Prostate gland (tissue), 2 donors: Measurements from ENCODE around the gene ZCCHC14. TPM values are rescaled to one million over a fixed set of nuclear protein-coding genes. Genes with fewer than 3 reads are reported as not detected.
"Not testable (repeated sequence)": the region's sequence is repeated elsewhere in the genome, so short reads cannot be mapped to it uniquely, and the experiment has no call there.

Experiments
- DNase-seq: peaks from one replicate; pipeline ENCODE4 v3.0.0-alpha.2; 2019; ENCODE audit warnings: low spot score
- H3K27ac ChIP-seq, 2 donors: fragments of 200-600 bp; sonication (generic); 2 replicates each; pipeline ENCODE4 v1.5.1; 2017 to 2019
- H3K27me3 ChIP-seq: fragments of 200-600 bp; sonication (generic); replicated peaks from 2 replicates; pipeline ENCODE4 v1.5.1; 2019; ENCODE audit not compliant: insufficient read depth
- H3K36me3 ChIP-seq, 2 donors: fragments of 200-600 bp; sonication (generic); 1 replicate in 1 of 2; 2 replicates in 1 of 2; pipeline versions ENCODE4 v1.5.1 to v1.8.1; 2017 to 2019
- H3K4me1 ChIP-seq: fragments of 200-600 bp; sonication (generic); replicated peaks from 2 replicates; pipeline ENCODE4 v1.5.1; 2019
- H3K4me3 ChIP-seq, 2 donors: fragments of 200-600 bp; sonication (generic); 2 replicates each; pipeline ENCODE4 v1.5.1; 2017 to 2019
- H3K9me3 ChIP-seq: fragments of 200-600 bp; sonication (generic); 2 replicates; pipeline ENCODE4 v1.5.1; 2017
- CTCF ChIP-seq, 4 experiments: fragments of 200-600 bp in 2 of 4; fragments of 450-650 bp in 2 of 4; sonication (generic) in 2 of 4; IDR thresholded peaks; 1 replicate in 3 of 4; 2 replicates in 1 of 4; pipeline ENCODE4 v1.5.1; 2016 to 2019; ENCODE audit warnings: antibody characterized with exemption in 4 of 4, mild to moderate bottlenecking in 2 of 4, moderate library complexity in 2 of 4
- POLR2A ChIP-seq: fragments of 450-650 bp; IDR thresholded peaks from one replicate; pipeline ENCODE4 v1.6.1; 2016; ENCODE audit warnings: antibody characterized with exemption, mild to moderate bottlenecking
- POLR2AphosphoS5 ChIP-seq: sonication (generic); formaldehyde crosslinking; IDR thresholded peaks from one replicate; pipeline ENCODE4 v1.6.1; 2017; ENCODE audit warnings: antibody characterized with exemption
- WGBS: methylation state at CpG from one replicate; pipeline ENCODE4 v1.1.5; 2018; 5-methylcytosine and 5-hydroxymethylcytosine counted together
- intact Hi-C: fragments of 100-400 bp; cut with DNase I; formaldehyde crosslinking; loops from one replicate; pipeline ENCODE4 v1.14.2; 2022
- total RNA-seq, 2 donors: library from RNA; depleted of rRNA; stranded (reverse); fragments of >200 nt; gene quantifications; one replicate each; pipeline ENCODE4 v1.1.0, GENCODE V29; 2016

ZCCHC14 gene
- total RNA-seq, 2 donors from 2014 or later = 14.9 to 55.7 TPM

DNA sequence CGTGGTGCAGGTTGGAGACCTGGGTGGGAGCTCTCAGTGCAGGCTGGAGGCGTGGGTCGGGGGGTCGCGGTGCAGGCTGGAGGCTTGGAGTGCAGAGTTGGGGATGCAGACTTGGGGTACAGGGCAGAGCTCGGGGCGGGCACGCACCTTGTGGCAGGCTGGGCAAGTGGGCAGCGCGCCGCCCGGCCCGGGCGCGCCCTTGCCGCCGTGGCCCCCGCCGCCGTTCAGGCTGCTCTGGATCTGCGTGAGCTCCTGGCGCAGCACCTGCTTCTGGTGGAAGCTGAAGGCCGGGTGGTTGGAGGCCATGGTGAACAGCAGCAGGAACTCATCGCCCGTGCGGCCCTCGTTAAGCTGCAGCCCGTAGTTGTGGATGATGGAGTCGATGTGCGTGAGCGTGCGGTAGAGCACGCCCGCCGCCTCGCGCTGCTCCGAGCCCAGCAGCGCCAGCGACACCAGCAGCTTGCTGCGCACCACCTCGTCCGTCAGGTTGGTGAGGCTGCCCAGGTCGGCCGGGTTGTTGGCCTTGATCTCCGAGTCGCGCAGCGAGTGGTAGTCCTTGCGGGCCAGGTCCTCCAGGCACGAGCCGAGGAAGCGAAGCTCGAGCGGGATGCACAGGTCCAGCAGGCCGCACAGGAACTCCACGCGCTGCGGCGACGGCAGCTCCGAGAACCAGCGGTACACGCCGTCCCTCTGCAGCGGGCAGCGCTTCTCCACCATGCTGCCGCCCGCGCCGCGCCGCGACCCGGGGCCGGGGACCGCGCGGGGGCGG is 1.1 kb downstream of the ZCCHC14 start:
- H3K27ac ChIP-seq = no peak overlapping the region
- H3K4me3 ChIP-seq = peak overlapping the region; percentile 26 to 32
- no peaks in the 10 kb centered on the region for H3K27me3 ChIP-seq
- H3K36me3 ChIP-seq = no peaks in the 10 kb centered on the region
- H3K9me3 ChIP-seq = no peaks in the 10 kb centered on the region
- intact Hi-C loops = loop anchor here (10.0 kb wide), 1 partner anchor 177 kb away; the partner anchor contains the start of gene C16orf95
- whole genome bisulfite sequencing = 13% methylated on average over 37 of the region's 80 CpGs
- TF ChIP-seq POLR2AphosphoS5 (no peak), CTCF (IDR thresholded peaks at IDR 0.05) (no peak), POLR2A (no peak)
- DNase-seq = no peak
- H3K4me1 ChIP-seq = peaks cover 19% of the 10 kb centered on the region

DNA sequence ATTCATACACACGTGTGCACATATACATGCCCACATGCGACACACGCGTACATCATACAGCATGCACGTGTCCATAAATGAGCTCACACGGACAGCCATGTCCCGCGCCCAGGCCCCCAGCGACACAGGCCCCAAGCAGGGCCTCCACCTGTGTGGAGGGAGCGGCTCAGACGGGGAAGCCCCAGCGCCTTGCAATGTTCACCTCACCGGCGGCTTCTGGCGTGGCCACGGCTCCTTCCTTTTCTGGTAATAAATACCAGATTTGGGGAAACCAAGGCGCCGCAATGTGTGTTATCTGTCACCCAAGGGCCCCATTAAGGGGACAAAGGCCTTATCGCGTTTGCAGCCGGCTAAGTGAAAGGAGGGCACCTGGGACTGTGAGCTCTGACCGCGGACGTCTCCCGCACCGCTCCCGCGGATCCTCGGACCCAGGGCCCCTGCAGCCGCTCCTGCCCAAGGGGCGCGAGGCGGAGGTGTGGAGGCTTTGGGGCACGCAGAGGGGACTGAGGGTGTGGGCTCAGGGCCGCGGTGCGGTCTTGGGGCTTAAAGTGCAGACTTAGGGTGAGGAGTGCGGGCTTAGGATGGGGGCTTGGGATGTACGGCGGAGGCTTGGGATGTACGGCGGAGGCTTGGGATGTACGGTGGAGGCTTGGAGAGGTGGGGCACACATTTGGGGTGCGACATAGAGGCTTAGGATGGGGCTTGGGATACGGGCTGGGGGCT is 1.9 kb downstream of the ZCCHC14 start:
- H3K9me3 ChIP-seq, DNase-seq, H3K27ac ChIP-seq, H3K27me3 ChIP-seq, H3K36me3 ChIP-seq: not testable (repeated sequence)
- Histone ChIP-seq H3K4me3 (peak overlapping the region; percentile 26 to 32), H3K4me1 (peaks cover 18% of the 10 kb centered on the region)
- WGBS = 35% methylated on average over 44 of the region's 45 CpGs
- intact Hi-C loops = loop anchor here (10.0 kb wide), 1 partner anchor 176 kb away; the partner anchor contains the start of gene C16orf95

DNA sequence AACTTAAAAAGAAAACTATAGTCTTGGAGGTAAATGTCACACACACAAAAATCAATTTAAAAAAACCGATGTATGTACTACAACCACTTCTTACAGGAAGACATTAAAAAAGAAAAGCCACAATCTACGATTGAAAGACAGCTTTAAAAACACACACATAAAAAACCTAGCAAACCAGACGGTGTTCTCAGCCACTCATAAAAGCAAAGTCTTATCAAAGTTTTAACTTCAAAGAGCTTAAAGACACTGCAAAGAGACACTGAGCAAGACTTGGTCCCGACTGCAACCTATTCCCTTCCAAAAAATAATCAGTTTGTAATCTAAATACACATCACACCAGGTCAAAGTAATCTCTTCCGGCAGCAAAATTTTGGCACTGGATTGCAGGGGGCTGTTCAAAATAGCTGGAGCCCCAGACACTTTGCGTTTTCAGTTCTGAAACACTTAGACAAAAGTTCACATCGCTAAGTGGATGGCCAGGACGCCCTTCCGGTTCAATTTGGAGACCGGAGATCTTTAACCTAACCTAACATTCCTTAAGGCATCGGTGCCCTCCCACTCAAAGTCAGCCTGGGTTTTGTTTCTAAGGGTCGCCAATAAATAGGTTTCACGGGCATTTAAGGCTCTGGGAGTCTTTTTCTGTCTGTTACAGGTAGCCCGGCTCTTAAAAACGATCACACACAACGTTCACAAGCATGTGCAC is 2.6 kb downstream of the ZCCHC14 start:
- no peaks in the 10 kb centered on the region for H3K9me3 ChIP-seq
- no peak overlapping the region for H3K27ac ChIP-seq
- H3K36me3 ChIP-seq = no peaks in the 10 kb centered on the region
- 13% methylated on average over 16 of the region's 16 CpGs for WGBS
- H3K4me1 ChIP-seq = peaks cover 18% of the 10 kb centered on the region
- no peaks in the 10 kb centered on the region for H3K27me3 ChIP-seq
- intact Hi-C loops = loop anchor here (10.0 kb wide), 1 partner anchor 175 kb away; the partner anchor contains the start of gene C16orf95
- no peak for TF ChIP-seq POLR2AphosphoS5
- TF ChIP-seq POLR2A = no peak
- TF ChIP-seq CTCF (IDR thresholded peaks at IDR 0.05) = no peak
- no peak for DNase-seq
- H3K4me3 ChIP-seq = peak overlapping the region; percentile 26 to 32

- TF ChIP-seq POLR2AphosphoS5 (no peak), CTCF (IDR thresholded peaks at IDR 0.05) (no peak), POLR2A (no peak)
- Histone ChIP-seq H3K27me3 (no peaks in the 10 kb centered on the region), H3K9me3 (no peaks in the 10 kb centered on the region), H3K36me3 (no peaks in the 10 kb centered on the region), H3K27ac (no peak overlapping the region), H3K4me1 (peaks cover 18% of the 10 kb centered on the region), H3K4me3 (no peak overlapping the region)
- no peak for DNase-seq
- WGBS = 45% methylated on average over 6 of the region's 6 CpGs
- intact Hi-C loops = loop anchor here (10.0 kb wide), 1 partner anchor 175 kb away; the partner anchor contains the start of gene C16orf95
Measured at GRCh38 chr16:87489434-87490045, 3.3 kb downstream of the ZCCHC14 start.

- H3K27ac ChIP-seq, H3K9me3 ChIP-seq, H3K4me3 ChIP-seq, H3K27me3 ChIP-seq, intact Hi-C loops, H3K36me3 ChIP-seq, DNase-seq: not testable (repeated sequence)
- peaks cover 18% of the 10 kb centered on the region for H3K4me1 ChIP-seq
- 35% methylated on average over 6 of the region's 6 CpGs for WGBS
Measured at GRCh38 chr16:87488960-87489359, 3.9 kb downstream of the ZCCHC14 start.
